WTC11 (cell line): ENCODE results near the gene NTRK2. TPM values are rescaled to one million over a fixed set of nuclear protein-coding genes. Genes with fewer than 3 reads are reported as not detected.

Source experiments
- ATAC-seq: fragments of 200-7000 bp; cut with Tn5 transposase; 2 replicates; pipeline ENCODE4 v1.10.0; 2021; ENCODE audit warnings: mild to moderate bottlenecking, moderate library complexity
- CTCF ChIA-PET: fragments of 300-600 bp; sonication (Branson Sonifier 250); formaldehyde crosslinking; loops from one replicate; lab custom pipeline; 2021; ENCODE audit warnings: antibody characterized with exemption; lab: Charles Lee
- POLR2A ChIA-PET: fragments of 350-600 bp; sonication (Branson Sonifier 250); formaldehyde crosslinking; loops from one replicate; lab custom pipeline; 2021; ENCODE audit warnings: antibody characterized with exemption; lab: Charles Lee
- DNase-seq: peaks from one replicate; pipeline ENCODE4 v3.0.0; 2021; ENCODE audit warnings: low spot score
- H3K27ac Mint-ChIP-seq: 2 replicates; pipeline ENCODE4 v1.8.0; 2021; ENCODE audit warnings: mixed read lengths
- H3K27me3 Mint-ChIP-seq: 2 replicates; pipeline ENCODE4 v1.8.0; 2021; ENCODE audit warnings: low read depth, mild to moderate bottlenecking, moderate library complexity, mixed read lengths
- H3K36me3 Mint-ChIP-seq: 2 replicates; pipeline ENCODE4 v1.8.0; 2021; ENCODE audit warnings: mixed read lengths
- H3K4me1 Mint-ChIP-seq: 2 replicates; pipeline ENCODE4 v1.8.0; 2022; ENCODE audit warnings: mixed read lengths
- H3K4me3 Mint-ChIP-seq: 2 replicates; pipeline ENCODE4 v1.8.0; 2021; ENCODE audit warnings: mild to moderate bottlenecking, moderate library complexity, mixed read lengths
- H3K9me3 Mint-ChIP-seq: 2 replicates; pipeline ENCODE4 v1.8.0; 2021; ENCODE audit warnings: mixed read lengths
- ESRRA ChIP-seq: sonication (generic); formaldehyde crosslinking; IDR thresholded peaks from 2 replicates; pipeline ENCODE4 v1.8.1; 2022; ENCODE audit warnings: mild to moderate bottlenecking, missing genetic modification reagents, borderline replicate concordance
- ETV6 ChIP-seq: sonication (generic); formaldehyde crosslinking; IDR thresholded peaks from 2 replicates; pipeline ENCODE4 v1.8.1; 2022; ENCODE audit warnings: mild to moderate bottlenecking, missing genetic modification reagents
- FOXK1 ChIP-seq: sonication (generic); formaldehyde crosslinking; IDR thresholded peaks from 2 replicates; pipeline ENCODE4 v1.8.0; 2022; ENCODE audit warnings: mild to moderate bottlenecking, moderate library complexity, missing genetic modification reagents
- GTF2I ChIP-seq: fragments of 250-450 bp; sonication (Bioruptor Pico); conservative IDR thresholded peaks from 2 replicates; pipeline ENCODE4 v1.4.0; 2021; ENCODE audit warnings: mild to moderate bottlenecking
- JAZF1 ChIP-seq: fragments of 250-450 bp; sonication (Bioruptor Pico); IDR thresholded peaks from 2 replicates; pipeline ENCODE4 v1.9.0; 2021; ENCODE audit warnings: moderate library complexity, mild to moderate bottlenecking, inconsistent platforms
- OVOL2 ChIP-seq: fragments of 250-450 bp; sonication (Bioruptor Pico); IDR thresholded peaks from 2 replicates; pipeline ENCODE4 v1.9.0; 2021; ENCODE audit warnings: mild to moderate bottlenecking, borderline replicate concordance
- PRRX2 ChIP-seq: fragments of 250-450 bp; sonication (Bioruptor Pico); IDR thresholded peaks from 2 replicates; pipeline ENCODE4 v1.8.0; 2021; ENCODE audit warnings: mild to moderate bottlenecking
- RELA ChIP-seq: sonication (generic); formaldehyde crosslinking; IDR thresholded peaks from 2 replicates; pipeline ENCODE4 v1.8.1; 2022; ENCODE audit warnings: missing genetic modification reagents, mild to moderate bottlenecking, borderline replicate concordance
- RORB ChIP-seq: fragments of 250-450 bp; sonication (Bioruptor Pico); IDR thresholded peaks from 2 replicates; pipeline ENCODE4 v1.9.0; 2021; ENCODE audit warnings: mild to moderate bottlenecking
- SMAD3 ChIP-seq: sonication (generic); formaldehyde crosslinking; IDR thresholded peaks from 2 replicates; pipeline ENCODE4 v1.8.0; 2022; ENCODE audit warnings: missing genetic modification reagents, mild to moderate bottlenecking, borderline replicate concordance
- SP1 ChIP-seq: sonication (generic); formaldehyde crosslinking; conservative IDR thresholded peaks from 2 replicates; pipeline ENCODE4 v1.8.1; 2022; ENCODE audit warnings: missing genetic modification reagents
- TEAD4 ChIP-seq: sonication (generic); formaldehyde crosslinking; IDR thresholded peaks from 2 replicates; pipeline ENCODE4 v1.8.0; 2022; ENCODE audit warnings: mild to moderate bottlenecking, missing genetic modification reagents
- ZNF671 ChIP-seq: fragments of 250-450 bp; sonication (Bioruptor Pico); IDR thresholded peaks from 2 replicates; pipeline ENCODE4 v1.8.0; 2021; ENCODE audit warnings: mild to moderate bottlenecking
- total RNA-seq: library from RNA; stranded (reverse); gene quantifications from 3 replicates; pipeline ENCODE4 v1.2.3, GENCODE V29; 2021
- TF ChIP-seq, protein P1 (sequence below): sonication (generic); formaldehyde crosslinking; IDR thresholded peaks from 2 replicates; pipeline ENCODE4 v1.8.0; 2022; ENCODE audit warnings: missing genetic modification reagents
- TF ChIP-seq, protein P2 (sequence below): sonication (generic); formaldehyde crosslinking; IDR thresholded peaks from 2 replicates; pipeline ENCODE4 v1.8.0; 2022; ENCODE audit warnings: mild to moderate bottlenecking, missing genetic modification reagents
- TF ChIP-seq, protein P3 (sequence below): sonication (generic); formaldehyde crosslinking; IDR thresholded peaks from 2 replicates; pipeline ENCODE4 v1.8.1; 2023; ENCODE audit warnings: mild to moderate bottlenecking, moderate library complexity, missing genetic modification reagents
- TF ChIP-seq, protein P4 (sequence below): sonication (generic); formaldehyde crosslinking; IDR thresholded peaks from 2 replicates; pipeline ENCODE4 v1.8.0; 2023; ENCODE audit warnings: missing genetic modification reagents, mild to moderate bottlenecking, borderline replicate concordance
- TF ChIP-seq, protein P5 (sequence below): sonication (generic); formaldehyde crosslinking; IDR thresholded peaks from 2 replicates; pipeline ENCODE4 v1.8.1; 2023; ENCODE audit warnings: mild to moderate bottlenecking, missing genetic modification reagents, moderate library complexity

NTRK2 gene
- total RNA-seq, 1 experiment from 2014 or later, result 0.02 TPM

DNA sequence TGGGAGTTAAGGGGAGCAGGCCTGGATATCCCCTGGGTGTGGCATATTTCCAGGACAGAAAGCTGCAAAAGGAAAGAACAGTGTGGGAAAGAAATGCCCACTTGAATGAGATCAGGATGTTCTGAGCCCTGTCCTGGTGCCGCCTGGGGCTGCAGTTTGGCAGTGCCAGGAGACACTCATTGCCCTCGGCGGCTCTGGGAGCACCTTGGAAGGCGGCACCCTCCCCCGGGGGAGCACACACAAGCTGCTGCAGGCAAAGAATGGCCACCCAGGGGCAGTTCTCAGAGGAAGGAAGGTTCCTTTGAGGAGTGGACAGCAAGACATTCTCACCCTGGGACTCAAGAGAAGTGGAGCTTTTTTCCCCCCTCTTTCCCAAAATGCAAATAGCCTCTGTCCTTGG is 305.3 kb downstream of the NTRK2 start:
- CTCF ChIA-PET, result no interaction called here
- Mint-ChIP-seq H3K27me3 (peaks cover 4% of the 10 kb centered on the region), H3K27ac (no peak overlapping the region), H3K4me3 (no peak overlapping the region), H3K4me1 (no peaks in the 10 kb centered on the region), H3K9me3 (no peaks in the 10 kb centered on the region), H3K36me3 (no peaks in the 10 kb centered on the region)
- ATAC-seq, result no peak
- DNase-seq, result no peak
- TF ChIP-seq, protein P1, sequence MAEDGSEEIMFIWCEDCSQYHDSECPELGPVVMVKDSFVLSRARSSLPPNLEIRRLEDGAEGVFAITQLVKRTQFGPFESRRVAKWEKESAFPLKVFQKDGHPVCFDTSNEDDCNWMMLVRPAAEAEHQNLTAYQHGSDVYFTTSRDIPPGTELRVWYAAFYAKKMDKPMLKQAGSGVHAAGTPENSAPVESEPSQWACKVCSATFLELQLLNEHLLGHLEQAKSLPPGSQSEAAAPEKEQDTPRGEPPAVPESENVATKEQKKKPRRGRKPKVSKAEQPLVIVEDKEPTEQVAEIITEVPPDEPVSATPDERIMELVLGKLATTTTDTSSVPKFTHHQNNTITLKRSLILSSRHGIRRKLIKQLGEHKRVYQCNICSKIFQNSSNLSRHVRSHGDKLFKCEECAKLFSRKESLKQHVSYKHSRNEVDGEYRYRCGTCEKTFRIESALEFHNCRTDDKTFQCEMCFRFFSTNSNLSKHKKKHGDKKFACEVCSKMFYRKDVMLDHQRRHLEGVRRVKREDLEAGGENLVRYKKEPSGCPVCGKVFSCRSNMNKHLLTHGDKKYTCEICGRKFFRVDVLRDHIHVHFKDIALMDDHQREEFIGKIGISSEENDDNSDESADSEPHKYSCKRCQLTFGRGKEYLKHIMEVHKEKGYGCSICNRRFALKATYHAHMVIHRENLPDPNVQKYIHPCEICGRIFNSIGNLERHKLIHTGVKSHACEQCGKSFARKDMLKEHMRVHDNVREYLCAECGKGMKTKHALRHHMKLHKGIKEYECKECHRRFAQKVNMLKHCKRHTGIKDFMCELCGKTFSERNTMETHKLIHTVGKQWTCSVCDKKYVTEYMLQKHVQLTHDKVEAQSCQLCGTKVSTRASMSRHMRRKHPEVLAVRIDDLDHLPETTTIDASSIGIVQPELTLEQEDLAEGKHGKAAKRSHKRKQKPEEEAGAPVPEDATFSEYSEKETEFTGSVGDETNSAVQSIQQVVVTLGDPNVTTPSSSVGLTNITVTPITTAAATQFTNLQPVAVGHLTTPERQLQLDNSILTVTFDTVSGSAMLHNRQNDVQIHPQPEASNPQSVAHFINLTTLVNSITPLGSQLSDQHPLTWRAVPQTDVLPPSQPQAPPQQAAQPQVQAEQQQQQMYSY (CRISPR knock-in tag), result no peak
- no peak for TF ChIP-seq JAZF1 (CRISPR knock-in tag)
- TF ChIP-seq SMAD3, result no peak
- no peak for TF ChIP-seq ETV6 (CRISPR knock-in tag)
- TF ChIP-seq, protein P2, sequence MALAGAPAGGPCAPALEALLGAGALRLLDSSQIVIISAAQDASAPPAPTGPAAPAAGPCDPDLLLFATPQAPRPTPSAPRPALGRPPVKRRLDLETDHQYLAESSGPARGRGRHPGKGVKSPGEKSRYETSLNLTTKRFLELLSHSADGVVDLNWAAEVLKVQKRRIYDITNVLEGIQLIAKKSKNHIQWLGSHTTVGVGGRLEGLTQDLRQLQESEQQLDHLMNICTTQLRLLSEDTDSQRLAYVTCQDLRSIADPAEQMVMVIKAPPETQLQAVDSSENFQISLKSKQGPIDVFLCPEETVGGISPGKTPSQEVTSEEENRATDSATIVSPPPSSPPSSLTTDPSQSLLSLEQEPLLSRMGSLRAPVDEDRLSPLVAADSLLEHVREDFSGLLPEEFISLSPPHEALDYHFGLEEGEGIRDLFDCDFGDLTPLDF (CRISPR knock-in tag), result no peak
- TF ChIP-seq ZNF671 (CRISPR knock-in tag), result no peak
- no peak for TF ChIP-seq GTF2I (CRISPR knock-in tag)
- TF ChIP-seq, protein P3, sequence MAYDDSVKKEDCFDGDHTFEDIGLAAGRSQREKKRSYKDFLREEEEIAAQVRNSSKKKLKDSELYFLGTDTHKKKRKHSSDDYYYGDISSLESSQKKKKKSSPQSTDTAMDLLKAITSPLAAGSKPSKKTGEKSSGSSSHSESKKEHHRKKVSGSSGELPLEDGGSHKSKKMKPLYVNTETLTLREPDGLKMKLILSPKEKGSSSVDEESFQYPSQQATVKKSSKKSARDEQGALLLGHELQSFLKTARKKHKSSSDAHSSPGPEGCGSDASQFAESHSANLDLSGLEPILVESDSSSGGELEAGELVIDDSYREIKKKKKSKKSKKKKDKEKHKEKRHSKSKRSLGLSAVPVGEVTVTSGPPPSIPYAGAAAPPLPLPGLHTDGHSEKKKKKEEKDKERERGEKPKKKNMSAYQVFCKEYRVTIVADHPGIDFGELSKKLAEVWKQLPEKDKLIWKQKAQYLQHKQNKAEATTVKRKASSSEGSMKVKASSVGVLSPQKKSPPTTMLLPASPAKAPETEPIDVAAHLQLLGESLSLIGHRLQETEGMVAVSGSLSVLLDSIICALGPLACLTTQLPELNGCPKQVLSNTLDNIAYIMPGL (CRISPR knock-in tag), result no peak
- TF ChIP-seq RORB, result no peak
- no peak for TF ChIP-seq SP1 (CRISPR knock-in tag)
- no peak for TF ChIP-seq FOXK1 (CRISPR knock-in tag)
- TF ChIP-seq PRRX2 (CRISPR knock-in tag), result no peak
- TF ChIP-seq, protein P4, sequence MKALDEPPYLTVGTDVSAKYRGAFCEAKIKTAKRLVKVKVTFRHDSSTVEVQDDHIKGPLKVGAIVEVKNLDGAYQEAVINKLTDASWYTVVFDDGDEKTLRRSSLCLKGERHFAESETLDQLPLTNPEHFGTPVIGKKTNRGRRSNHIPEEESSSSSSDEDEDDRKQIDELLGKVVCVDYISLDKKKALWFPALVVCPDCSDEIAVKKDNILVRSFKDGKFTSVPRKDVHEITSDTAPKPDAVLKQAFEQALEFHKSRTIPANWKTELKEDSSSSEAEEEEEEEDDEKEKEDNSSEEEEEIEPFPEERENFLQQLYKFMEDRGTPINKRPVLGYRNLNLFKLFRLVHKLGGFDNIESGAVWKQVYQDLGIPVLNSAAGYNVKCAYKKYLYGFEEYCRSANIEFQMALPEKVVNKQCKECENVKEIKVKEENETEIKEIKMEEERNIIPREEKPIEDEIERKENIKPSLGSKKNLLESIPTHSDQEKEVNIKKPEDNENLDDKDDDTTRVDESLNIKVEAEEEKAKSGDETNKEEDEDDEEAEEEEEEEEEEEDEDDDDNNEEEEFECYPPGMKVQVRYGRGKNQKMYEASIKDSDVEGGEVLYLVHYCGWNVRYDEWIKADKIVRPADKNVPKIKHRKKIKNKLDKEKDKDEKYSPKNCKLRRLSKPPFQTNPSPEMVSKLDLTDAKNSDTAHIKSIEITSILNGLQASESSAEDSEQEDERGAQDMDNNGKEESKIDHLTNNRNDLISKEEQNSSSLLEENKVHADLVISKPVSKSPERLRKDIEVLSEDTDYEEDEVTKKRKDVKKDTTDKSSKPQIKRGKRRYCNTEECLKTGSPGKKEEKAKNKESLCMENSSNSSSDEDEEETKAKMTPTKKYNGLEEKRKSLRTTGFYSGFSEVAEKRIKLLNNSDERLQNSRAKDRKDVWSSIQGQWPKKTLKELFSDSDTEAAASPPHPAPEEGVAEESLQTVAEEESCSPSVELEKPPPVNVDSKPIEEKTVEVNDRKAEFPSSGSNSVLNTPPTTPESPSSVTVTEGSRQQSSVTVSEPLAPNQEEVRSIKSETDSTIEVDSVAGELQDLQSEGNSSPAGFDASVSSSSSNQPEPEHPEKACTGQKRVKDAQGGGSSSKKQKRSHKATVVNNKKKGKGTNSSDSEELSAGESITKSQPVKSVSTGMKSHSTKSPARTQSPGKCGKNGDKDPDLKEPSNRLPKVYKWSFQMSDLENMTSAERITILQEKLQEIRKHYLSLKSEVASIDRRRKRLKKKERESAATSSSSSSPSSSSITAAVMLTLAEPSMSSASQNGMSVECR, result no peak
- TF ChIP-seq ESRRA, result no peak
- TF ChIP-seq TEAD4 (CRISPR knock-in tag), result no peak
- TF ChIP-seq, protein P5, sequence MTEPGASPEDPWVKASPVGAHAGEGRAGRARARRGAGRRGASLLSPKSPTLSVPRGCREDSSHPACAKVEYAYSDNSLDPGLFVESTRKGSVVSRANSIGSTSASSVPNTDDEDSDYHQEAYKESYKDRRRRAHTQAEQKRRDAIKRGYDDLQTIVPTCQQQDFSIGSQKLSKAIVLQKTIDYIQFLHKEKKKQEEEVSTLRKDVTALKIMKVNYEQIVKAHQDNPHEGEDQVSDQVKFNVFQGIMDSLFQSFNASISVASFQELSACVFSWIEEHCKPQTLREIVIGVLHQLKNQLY (CRISPR knock-in tag), result no peak
- TF ChIP-seq OVOL2 (CRISPR knock-in tag), result no peak
- TF ChIP-seq RELA (CRISPR knock-in tag), result no peak
- POLR2A ChIA-PET, result no interaction called here
